B cell (primary cell): ENCODE measurements around the gene GPRIN2. TPM values are rescaled to one million over a fixed set of nuclear protein-coding genes. Genes with fewer than 3 reads are reported as not detected.
"Not testable (repeated sequence)": the region's sequence is repeated elsewhere in the genome, so short reads cannot be mapped to it uniquely, and the experiment has no call there.

Source experiments
- ATAC-seq: fragments of 200-7000 bp; cut with Tn5 transposase; one replicate; pipeline ENCODE4 v1.10.0; 2021; ENCODE audit warnings: low read depth, mild to moderate bottlenecking, moderate number of reproducible peaks, moderate library complexity
- CTCF ChIA-PET: fragments of 350-600 bp; sonication (Branson Sonifier 250); formaldehyde crosslinking; loops from one replicate; lab custom pipeline; 2021; ENCODE audit warnings: antibody characterized with exemption, inconsistent platforms; lab: Charles Lee
- POLR2A ChIA-PET: fragments of 350-600 bp; sonication (Branson Sonifier 250); formaldehyde crosslinking; loops from one replicate; lab custom pipeline; 2021; ENCODE audit warnings: antibody characterized with exemption; lab: Charles Lee
- DNase-seq: peaks from one replicate; pipeline ENCODE4 v3.0.0; 2013
- H2AFZ ChIP-seq: 2 replicates; pipeline ENCODE4 v1.6.1; 2012; ENCODE audit warnings: mild to moderate bottlenecking, low read depth, low read length; ENCODE audit not compliant: insufficient read depth, poor library complexity, severe bottlenecking
- H3K27ac ChIP-seq, 2 donors: 1 replicate in 1 of 2; 2 replicates in 1 of 2; pipeline ENCODE4 v1.5.1; 2012 to 2013; ENCODE audit warnings: low read length in 2 of 2, mild to moderate bottlenecking in 2 of 2, moderate library complexity in 1 of 2
- H3K27me3 ChIP-seq, 4 experiments: fragments of 200-600 bp in 1 of 4; sonication (generic) in 1 of 4; replicated peaks in 1 of 4; 1 replicate in 2 of 4; 2 replicates in 2 of 4; pipeline versions ENCODE4 v1.6.1 to v1.7.0; 2013 to 2016; ENCODE audit warnings: low read length in 3 of 4, mild to moderate bottlenecking in 2 of 4, mixed read lengths in 1 of 4, moderate library complexity in 1 of 4; ENCODE audit not compliant: insufficient read depth in 4 of 4, control insufficient read depth in 3 of 4; ENCODE audit errors: control extremely low read depth in 1 of 4
- H3K36me3 ChIP-seq, 2 experiments: replicated peaks in 1 of 2; 1 replicate in 1 of 2; 2 replicates in 1 of 2; pipeline versions ENCODE4 v1.6.1 to v1.7.1; 2013; ENCODE audit warnings: low read length in 1 of 2; ENCODE audit not compliant: insufficient read depth in 2 of 2, control insufficient read depth in 1 of 2; ENCODE audit errors: control extremely low read depth in 1 of 2, extremely low read depth in 1 of 2
- H3K4me1 ChIP-seq, 2 donors: fragments of 200-600 bp in 1 of 2; sonication (generic) in 1 of 2; 1 replicate in 1 of 2; 2 replicates in 1 of 2; pipeline versions ENCODE4 v1.5.1 to v1.6.1; 2013 to 2017; ENCODE audit warnings: low read length in 2 of 2; ENCODE audit not compliant: control insufficient read depth in 2 of 2, insufficient read depth in 2 of 2
- H3K4me2 ChIP-seq: replicated peaks from 2 replicates; pipeline ENCODE3; 2012; ENCODE audit warnings: mild to moderate bottlenecking, low read depth, low read length; ENCODE audit not compliant: poor library complexity, severe bottlenecking
- H3K4me3 ChIP-seq, 5 experiments: fragments of 200-600 bp in 1 of 5; sonication (generic) in 1 of 5; 1 replicate in 3 of 5; 2 replicates in 2 of 5; pipeline versions ENCODE4 v1.5.1 to v1.7.0; 2011 to 2016; ENCODE audit warnings: low read length in 4 of 5, mild to moderate bottlenecking in 4 of 5, low read depth in 2 of 5, control low read depth in 1 of 5, moderate library complexity in 1 of 5; ENCODE audit not compliant: insufficient read depth in 1 of 5; ENCODE audit errors: control extremely low read depth in 1 of 5, extremely low read depth in 1 of 5
- H3K79me2 ChIP-seq: fragments of 200-600 bp; sonication (generic); one replicate; pipeline ENCODE4 v1.6.0; 2016; ENCODE audit warnings: low read length; ENCODE audit not compliant: control insufficient read depth, insufficient read depth
- H3K9ac ChIP-seq: fragments of 200-600 bp; sonication (generic); 2 replicates; pipeline ENCODE4 v1.6.1; 2017; ENCODE audit warnings: mild to moderate bottlenecking, low read length, moderate library complexity
- H3K9me3 ChIP-seq, 3 donors: one replicate each; pipeline versions ENCODE4 v1.6.1 to v1.7.1; 2013; ENCODE audit warnings: low read length in 2 of 3; ENCODE audit not compliant: control insufficient read depth in 2 of 3, insufficient read depth in 1 of 3; ENCODE audit errors: control extremely low read depth in 1 of 3
- H4K20me1 ChIP-seq: 2 replicates; pipeline ENCODE4 v1.6.0; 2012; ENCODE audit warnings: mild to moderate bottlenecking, low read length; ENCODE audit not compliant: insufficient read depth, control insufficient read depth, poor library complexity, severe bottlenecking
- H3K27ac Mint-ChIP-seq: one replicate; pipeline ENCODE4 v1.8.0; 2021; ENCODE audit warnings: mixed read lengths
- H3K27me3 Mint-ChIP-seq: one replicate; pipeline ENCODE4 v1.8.0; 2021; ENCODE audit warnings: mixed read lengths
- H3K4me1 Mint-ChIP-seq: one replicate; pipeline ENCODE4 v1.8.0; 2021; ENCODE audit warnings: mixed read lengths
- H3K4me3 Mint-ChIP-seq: one replicate; pipeline ENCODE4 v1.8.0; 2021; ENCODE audit warnings: mixed read lengths
- H3K9me3 Mint-ChIP-seq: one replicate; pipeline ENCODE4 v1.8.0; 2022; ENCODE audit warnings: mixed read lengths; ENCODE audit not compliant: insufficient read depth
- WGBS: methylation state at CpG from one replicate; pipeline ENCODE4 v1.1.5; 2013; ENCODE audit warnings: missing lambda C conversion rate; ENCODE audit not compliant: insufficient coverage; 5-methylcytosine and 5-hydroxymethylcytosine counted together
- intact Hi-C: fragments of 100-400 bp; cut with micrococcal nuclease; formaldehyde crosslinking; loops from one replicate; pipeline ENCODE4 v1.10.0; 2022
- polyA plus RNA-seq: library from polyadenylated mRNA; depleted of rRNA; stranded (reverse); fragments of >200 nt; gene quantifications from 2 replicates; pipeline ENCODE4 v1.2.3, GENCODE V29; 2012
- total RNA-seq, 2 donors: library from RNA; stranded (reverse); fragments of 120-200 nt in 1 of 2; gene quantifications; 1 replicate in 1 of 2; 2 replicates in 1 of 2; pipeline versions ENCODE4 v1.2.3 to v1.2.4, GENCODE V29; 2013 to 2022

The GPRIN2 gene
- total and polyA plus RNA-seq, 2 donors (not counting 1 experiment from before 2014, with no cell fraction given) = not detected

- H3K36me3 ChIP-seq, DNase-seq, CTCF ChIA-PET, H3K27me3 ChIP-seq, H3K4me2 ChIP-seq, POLR2A ChIA-PET, H3K9me3 Mint-ChIP-seq, H3K9me3 ChIP-seq, H3K79me2 ChIP-seq, H3K27me3 Mint-ChIP-seq, H3K4me3 ChIP-seq, ATAC-seq, H3K4me1 ChIP-seq, H3K27ac Mint-ChIP-seq, H3K9ac ChIP-seq, intact Hi-C loops, H3K27ac ChIP-seq, H2AFZ ChIP-seq, H4K20me1 ChIP-seq, H3K4me1 Mint-ChIP-seq, H3K4me3 Mint-ChIP-seq: not testable (repeated sequence)
- no CpG with 5 or more reads among the region's 4 CpGs for WGBS
These were observed 16.3 kb upstream of the GPRIN2 start for GRCh38 chr10:46572765-46573164.

- H3K79me2 ChIP-seq, POLR2A ChIA-PET, ATAC-seq, H3K4me3 ChIP-seq, H3K9me3 Mint-ChIP-seq, DNase-seq, H3K27ac ChIP-seq, intact Hi-C loops, H3K4me1 ChIP-seq, H3K9ac ChIP-seq, H3K4me2 ChIP-seq, H3K4me3 Mint-ChIP-seq, H3K4me1 Mint-ChIP-seq, CTCF ChIA-PET, H3K27me3 Mint-ChIP-seq, H2AFZ ChIP-seq, H3K27ac Mint-ChIP-seq, H4K20me1 ChIP-seq, H3K27me3 ChIP-seq, H3K36me3 ChIP-seq, H3K9me3 ChIP-seq: not testable (repeated sequence)
- WGBS = no CpG with 5 or more reads among the region's 2 CpGs
These were observed 14.2 kb upstream of the GPRIN2 start for GRCh38 chr10:46570655-46571054.

GRCh38 chr10:46567151-46567550, 10.7 kb upstream of the GPRIN2 start:
- H3K4me1 ChIP-seq, H3K9ac ChIP-seq, H3K36me3 ChIP-seq, H3K4me3 ChIP-seq, H4K20me1 ChIP-seq, H3K4me2 ChIP-seq, H3K4me3 Mint-ChIP-seq, DNase-seq, H3K4me1 Mint-ChIP-seq, ATAC-seq, H3K27ac ChIP-seq, H3K27me3 ChIP-seq, H3K9me3 ChIP-seq, CTCF ChIA-PET, intact Hi-C loops, H3K9me3 Mint-ChIP-seq, H3K79me2 ChIP-seq, POLR2A ChIA-PET, H3K27me3 Mint-ChIP-seq, H2AFZ ChIP-seq, H3K27ac Mint-ChIP-seq: not testable (repeated sequence)
- no CpG with 5 or more reads among the region's 9 CpGs for WGBS
